NCI-H2081 (cell line): ENCODE results near the gene ANO4.
"Not testable (repeated sequence)": the region's sequence is repeated elsewhere in the genome, so short reads cannot be mapped to it uniquely, and the experiment has no call there.

Experiments
- DNase-seq, 2 experiments: peaks; one replicate each; lab custom pipeline; 2025; lab: John Stamatoyannopoulos, UW

Gene ANO4

GRCh38 chr12:100953217-100953616, 158.6 kb downstream of the ANO4 start:
- DNase-seq: no peak

DNA sequence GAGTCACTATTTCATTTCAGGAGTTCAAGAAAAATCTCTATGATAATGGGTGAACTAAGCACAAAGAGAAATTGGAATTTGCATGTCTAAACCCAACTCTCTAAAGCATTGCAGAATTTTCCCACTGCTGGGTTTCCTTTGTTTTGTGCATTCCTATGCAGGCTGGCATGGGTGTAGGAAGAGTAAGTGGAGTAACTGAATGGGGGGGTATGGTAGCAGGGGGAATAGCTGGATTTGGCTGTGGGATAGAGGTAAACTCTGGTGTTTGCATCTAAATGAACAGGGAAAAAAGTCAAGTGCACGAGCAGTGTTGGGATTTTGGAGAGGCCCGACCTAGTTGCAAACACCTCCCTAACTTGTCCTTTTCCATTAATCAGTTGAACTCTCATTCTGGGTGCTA, 159.1 kb downstream of the ANO4 start:
- DNase-seq: no peak

DNA sequence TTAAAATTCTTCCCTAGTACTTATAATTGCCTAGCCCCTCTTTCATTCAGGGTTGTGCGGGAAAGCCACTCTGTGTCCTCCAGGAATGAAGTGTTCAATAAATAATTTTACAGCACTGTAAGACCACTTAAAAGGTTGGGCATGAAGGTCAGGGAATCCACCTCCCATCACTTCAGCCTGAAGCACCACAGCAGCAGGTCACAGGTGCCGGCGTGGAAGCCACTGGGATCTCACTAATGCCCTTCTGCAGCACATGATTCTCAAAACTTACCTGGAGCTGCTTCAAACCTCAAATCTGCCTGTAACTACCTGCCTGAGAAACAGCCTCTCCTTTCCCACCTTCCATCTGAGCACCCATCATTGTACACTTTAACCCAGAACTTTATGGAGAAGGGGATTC, 159.5 kb downstream of the ANO4 start:
- no peak for DNase-seq

DNA sequence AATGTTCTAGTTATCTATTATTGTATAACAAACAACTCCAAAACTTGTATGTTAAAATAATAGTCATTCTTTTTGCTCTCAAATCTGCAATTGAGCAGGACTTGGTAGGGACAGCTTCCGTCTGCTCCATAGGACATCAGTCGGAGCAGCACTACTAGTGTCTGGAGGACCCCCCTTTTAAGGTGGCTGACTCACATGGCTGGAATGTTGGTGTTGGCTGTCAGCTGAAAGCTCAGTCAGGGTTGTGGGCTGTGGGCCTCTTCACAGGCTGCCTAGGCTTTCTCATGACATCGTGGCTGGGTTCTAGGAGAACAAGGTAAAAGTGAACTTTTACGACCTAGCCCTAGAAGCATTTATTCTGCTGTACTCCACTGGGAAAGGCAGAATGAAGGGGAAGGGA, 160.6 kb downstream of the ANO4 start:
- no peak for DNase-seq

- no peak for DNase-seq
These were observed 161.8 kb downstream of the ANO4 start for GRCh38 chr12:100956311-100956852.

DNA sequence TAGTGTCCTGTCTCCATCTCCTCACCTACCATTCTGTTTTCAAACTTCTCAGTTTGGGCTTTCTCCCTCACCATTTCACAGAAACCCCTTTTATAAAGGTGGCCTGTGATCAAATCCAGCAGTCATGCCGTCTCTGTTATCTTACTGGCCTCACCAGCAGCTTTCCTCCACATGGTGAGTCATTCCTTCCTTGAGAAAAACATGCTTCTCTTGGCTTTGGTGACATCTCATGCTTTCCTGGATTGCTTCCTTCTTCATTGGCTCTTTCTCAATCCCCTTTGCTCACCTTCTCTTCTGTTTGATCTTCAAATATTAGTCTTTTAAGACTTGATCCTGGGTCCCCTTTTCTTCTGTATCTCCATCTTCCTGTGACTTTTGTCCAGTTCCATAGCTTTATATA, 164.9 kb downstream of the ANO4 start:
- no peak for DNase-seq

DNA sequence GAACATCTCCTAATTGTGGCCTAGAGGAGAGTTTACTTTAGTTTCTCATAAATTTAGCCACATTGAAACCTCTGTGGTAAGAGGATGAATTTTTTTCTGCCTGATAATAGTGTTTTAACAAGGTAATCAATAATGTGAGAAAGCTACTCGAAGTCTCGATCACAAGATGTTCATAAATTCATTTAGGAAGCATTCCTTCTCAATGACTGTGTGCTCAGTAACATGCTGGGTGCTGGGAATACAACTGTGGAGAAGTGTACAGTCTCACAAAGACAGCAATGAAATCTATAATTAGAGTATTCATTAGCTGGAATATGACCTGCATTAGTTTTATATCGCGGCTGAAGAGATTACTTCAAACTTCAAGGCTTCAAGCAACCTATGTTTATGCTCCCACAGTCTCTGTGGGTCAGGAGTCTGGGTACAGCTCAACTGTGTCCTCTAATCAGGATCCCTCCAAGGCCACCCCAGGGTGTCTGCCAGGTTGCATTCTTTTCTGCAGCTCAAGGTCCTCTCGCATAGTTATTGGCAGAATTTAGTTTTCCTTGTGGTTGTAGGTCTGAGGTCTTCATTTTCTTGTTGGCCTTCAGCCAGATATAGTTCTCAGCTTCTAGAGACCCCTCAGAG, 167.6 kb downstream of the ANO4 start:
- DNase-seq: no peak

- no peak for DNase-seq
These were observed 168.8 kb downstream of the ANO4 start for GRCh38 chr12:100963381-100963780.

DNA sequence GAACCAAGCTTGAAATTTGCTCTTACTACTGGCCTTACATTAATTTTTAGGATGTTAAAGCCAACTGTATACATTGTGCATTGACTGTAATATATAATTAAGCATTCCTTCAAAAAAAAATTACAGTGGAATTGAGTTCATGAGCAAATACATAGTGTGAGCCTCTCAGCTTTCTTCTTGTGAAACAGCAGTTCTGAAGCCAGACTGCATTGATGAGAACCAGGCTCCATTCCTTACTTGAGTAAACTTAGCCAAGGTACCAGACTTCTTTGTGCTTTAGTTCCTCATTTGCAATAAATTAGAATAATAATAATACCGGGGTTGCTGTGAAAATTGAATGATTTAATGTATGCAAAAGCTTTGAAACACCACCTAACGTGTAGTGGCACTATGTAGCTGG, 169.5 kb downstream of the ANO4 start:
- DNase-seq: no peak

- no peak for DNase-seq
These were observed 172.6 kb downstream of the ANO4 start for GRCh38 chr12:100967189-100967588.

- no peak for DNase-seq
These were observed 176.3 kb downstream of the ANO4 start for GRCh38 chr12:100970894-100971293.

DNA sequence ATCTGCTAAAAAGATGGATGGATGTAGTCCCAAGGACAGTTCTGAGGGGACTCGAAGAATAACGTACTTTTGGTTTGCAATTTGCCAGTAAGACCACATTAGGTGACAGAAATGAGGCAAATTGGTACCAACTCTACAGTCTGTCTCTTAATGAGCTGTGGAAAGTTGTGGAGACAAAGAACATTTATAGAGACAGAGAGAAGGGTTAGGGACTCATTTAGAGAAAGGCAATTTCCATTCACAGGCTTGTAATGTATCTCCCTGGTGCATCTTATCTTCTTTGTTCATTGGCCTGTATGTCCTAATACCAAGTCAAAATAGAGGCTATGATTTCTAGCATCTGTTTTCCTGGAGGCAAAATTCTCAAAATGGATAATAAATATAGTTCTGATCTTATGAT, 177.5 kb downstream of the ANO4 start:
- no peak for DNase-seq

- no peak for DNase-seq
These were observed 179.8 kb downstream of the ANO4 start for GRCh38 chr12:100974341-100974740.

GRCh38 chr12:100974747-100975146, 180.2 kb downstream of the ANO4 start:
- no peak for DNase-seq

- DNase-seq: no peak
These were observed 182.2 kb downstream of the ANO4 start for GRCh38 chr12:100976735-100977134.

DNA sequence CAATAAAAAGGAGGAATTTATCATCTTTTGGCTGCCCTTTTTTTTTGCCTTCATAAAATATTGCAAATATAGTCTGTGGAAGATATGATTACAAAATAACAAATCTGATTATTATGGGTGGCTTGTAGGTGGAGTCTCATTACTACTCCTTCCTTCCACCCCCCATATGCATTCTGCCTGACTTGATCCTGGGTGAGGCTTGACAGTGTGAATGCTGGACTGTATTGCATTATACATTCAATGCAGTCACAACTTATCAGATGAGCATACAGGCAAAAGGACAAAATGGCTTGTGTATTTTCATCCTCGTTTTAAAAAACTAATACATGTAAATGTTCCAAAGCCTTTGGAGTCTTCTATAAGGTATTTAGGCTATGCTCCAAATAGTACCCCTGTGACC, 186.3 kb downstream of the ANO4 start:
- no peak for DNase-seq

DNA sequence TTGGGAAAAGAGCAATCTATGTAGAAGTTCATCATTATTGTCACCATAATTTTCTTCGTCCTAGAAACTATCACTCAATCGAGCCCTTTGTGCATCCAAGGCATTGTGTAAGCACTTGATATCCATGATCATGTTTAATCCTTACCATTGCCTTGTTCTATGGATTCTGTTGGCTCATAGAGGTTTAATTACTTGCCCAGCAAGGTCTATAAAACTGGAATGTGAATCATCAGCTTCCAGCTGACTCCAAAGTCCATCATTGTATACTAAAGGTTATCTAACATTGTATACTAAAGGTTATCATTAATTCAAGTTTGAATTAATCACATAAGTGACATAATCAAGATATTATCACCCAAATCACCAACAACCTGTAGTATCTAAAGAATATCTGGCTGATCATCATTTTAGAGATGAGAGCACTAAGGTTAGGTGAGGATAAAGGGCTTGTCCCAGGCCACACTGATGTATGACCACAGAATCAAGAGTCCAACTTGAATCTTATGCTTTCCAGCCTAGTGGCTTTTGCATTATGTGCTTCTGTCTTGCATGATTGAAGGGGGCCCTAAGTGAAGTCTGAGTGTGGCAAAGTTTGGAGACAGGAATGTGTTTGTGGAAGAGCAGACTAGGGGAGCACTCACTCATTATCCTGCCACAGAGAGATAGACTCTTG, 188.1 kb downstream of the ANO4 start:
- no peak for DNase-seq

- no peak for DNase-seq
These were observed 190.2 kb downstream of the ANO4 start for GRCh38 chr12:100984796-100985195.

GRCh38 chr12:100986595-100987547, 192.3 kb downstream of the ANO4 start:
- DNase-seq: no peak

DNA sequence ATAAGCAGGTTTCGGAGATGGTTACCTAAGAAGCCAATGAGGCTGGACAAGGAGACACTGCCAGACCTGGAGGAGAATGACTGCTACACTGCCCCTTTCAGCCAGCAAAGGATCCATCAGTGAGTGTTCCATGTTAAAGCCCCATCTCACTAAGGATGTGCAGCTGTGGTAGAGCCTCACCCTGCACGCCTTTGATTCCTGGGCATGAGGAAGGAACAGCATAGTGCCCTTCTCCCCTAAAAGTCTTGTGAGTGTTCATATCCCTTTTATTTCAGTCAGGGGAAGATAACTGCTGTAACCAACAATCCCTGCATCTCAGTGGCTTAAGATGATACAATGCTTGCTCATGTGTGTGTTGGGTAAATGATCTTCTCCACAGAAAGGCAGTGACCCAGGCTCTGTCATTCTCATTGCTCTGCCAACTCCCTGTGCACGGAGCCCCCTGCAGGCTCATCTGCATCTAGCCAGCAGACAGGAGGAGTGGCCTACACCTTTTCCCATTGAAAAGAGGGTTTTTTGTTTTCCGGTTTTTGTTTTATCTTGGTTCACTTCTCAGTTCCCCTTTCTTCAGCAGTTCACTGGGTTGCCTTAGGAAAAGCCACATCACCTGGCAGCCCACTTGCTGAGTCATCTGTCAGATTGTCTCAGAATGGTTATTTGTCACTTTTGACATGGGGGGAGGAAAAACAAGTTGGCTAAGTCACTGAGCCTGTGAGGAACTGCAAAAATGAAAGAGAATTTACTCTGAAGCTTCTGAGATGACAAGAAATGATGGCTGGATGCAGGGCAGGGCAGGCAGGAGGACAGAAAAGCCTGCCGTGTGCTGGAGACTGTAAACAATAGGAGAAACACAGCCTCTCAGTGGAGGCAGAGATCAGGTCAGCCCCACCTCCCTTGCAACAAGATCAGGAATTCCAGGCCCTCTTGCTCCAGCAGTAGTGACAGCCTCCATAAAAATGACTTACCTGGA, 193.3 kb downstream of the ANO4 start:
- peak in 1 of 2 experiments; percentile 25 for DNase-seq

- not testable (repeated sequence) for DNase-seq
These were observed 194.9 kb downstream of the ANO4 start for GRCh38 chr12:100989509-100989908.
